ENCODE results near the gene NEK3. TPM values are rescaled to one million over a fixed set of nuclear protein-coding genes. Genes with fewer than 3 reads are reported as not detected.

Gene NEK3
- total RNA-seq, 1 donor from 2014 or later: 4.3 TPM

- TF ChIP-seq CTCF (IDR thresholded peaks at IDR 0.05; ENCODE audit: borderline replicate concordance): no peak
These were observed 656 bp upstream of the NEK3 start for GRCh38 chr13:52160053-52160452.

GRCh38 chr13:52158629-52159158 lies 703 bp downstream of the NEK3 start:
- Histone ChIP-seq H3K9me3 (replicated peaks) (no peaks in the 10 kb centered on the region), H3K4me3 (peak overlapping the region; percentile 96), H3K27me3 (ENCODE audit: low read depth) (no peaks in the 10 kb centered on the region), H3K36me3 (peaks cover 3% of the 10 kb centered on the region), H3K27ac (replicated peaks) (peak overlapping the region; percentile 94), H3K4me1 (peaks cover 49% of the 10 kb centered on the region)
- TF ChIP-seq CTCF (IDR thresholded peaks at IDR 0.05; ENCODE audit: borderline replicate concordance): no peak
- DNase-seq: peak; percentile 51
- intact Hi-C loops (cut with micrococcal nuclease): no loop called here

More at GRCh38 chr13:52160053-52160452, 656 bp upstream of the NEK3 start:
- H3K27ac ChIP-seq (replicated peaks): peak overlapping the region; percentile 94
- no peaks in the 10 kb centered on the region for H3K36me3 ChIP-seq
- DNase-seq: no peak
- no peaks in the 10 kb centered on the region for H3K9me3 ChIP-seq (replicated peaks)
- H3K27me3 ChIP-seq (ENCODE audit: low read depth): no peaks in the 10 kb centered on the region
- peaks cover 52% of the 10 kb centered on the region for H3K4me1 ChIP-seq
- peak overlapping the region; percentile 96 for H3K4me3 ChIP-seq
- intact Hi-C loops (cut with micrococcal nuclease): no loop called here

GRCh38 chr13:52156724-52157261 lies 2.6 kb downstream of the NEK3 start:
- intact Hi-C loops (cut with micrococcal nuclease): no loop called here
- H3K27ac ChIP-seq (replicated peaks): no peak overlapping the region
- no peak overlapping the region for H3K4me3 ChIP-seq
- H3K9me3 ChIP-seq (replicated peaks): no peaks in the 10 kb centered on the region
- DNase-seq: no peak
- no peak for TF ChIP-seq CTCF (IDR thresholded peaks at IDR 0.05; ENCODE audit: borderline replicate concordance)
- H3K4me1 ChIP-seq: peaks cover 33% of the 10 kb centered on the region
- peaks cover 13% of the 10 kb centered on the region for H3K36me3 ChIP-seq
- H3K27me3 ChIP-seq (ENCODE audit: low read depth): no peaks in the 10 kb centered on the region

- Histone ChIP-seq H3K27me3 (ENCODE audit: low read depth) (no peaks in the 10 kb centered on the region), H3K9me3 (replicated peaks) (no peaks in the 10 kb centered on the region), H3K4me3 (no peak overlapping the region), H3K4me1 (peaks cover 27% of the 10 kb centered on the region), H3K36me3 (peaks cover 27% of the 10 kb centered on the region), H3K27ac (replicated peaks) (no peak overlapping the region)
- no peak for TF ChIP-seq CTCF (IDR thresholded peaks at IDR 0.05; ENCODE audit: borderline replicate concordance)
- intact Hi-C loops (cut with micrococcal nuclease): no loop called here
- no peak for DNase-seq
These were observed 4.2 kb downstream of the NEK3 start for GRCh38 chr13:52155177-52155576.

- peaks cover 68% of the 10 kb centered on the region for H3K36me3 ChIP-seq
- no peak overlapping the region for H3K27ac ChIP-seq (replicated peaks)
- no peaks in the 10 kb centered on the region for H3K27me3 ChIP-seq (ENCODE audit: low read depth)
- no peak for DNase-seq
- no peaks in the 10 kb centered on the region for H3K4me1 ChIP-seq
- TF ChIP-seq CTCF (IDR thresholded peaks at IDR 0.05; ENCODE audit: borderline replicate concordance): no peak
- H3K9me3 ChIP-seq (replicated peaks): no peaks in the 10 kb centered on the region
- intact Hi-C loops (cut with micrococcal nuclease): no loop called here
- no peak overlapping the region for H3K4me3 ChIP-seq
These were observed 12.2 kb downstream of the NEK3 start for GRCh38 chr13:52147225-52147624.

Measured in left ventricle myocardium inferior (tissue), 1 donor.